ENCODE measurements around the gene TP53I13. TPM values are rescaled to one million over a fixed set of nuclear protein-coding genes. Genes with fewer than 3 reads are reported as not detected.

TP53I13 gene
- total and polyA plus RNA-seq, 2 of the 4 experiments (the other 2 are of a cell fraction): 22.0 to 48.3 TPM

DNA sequence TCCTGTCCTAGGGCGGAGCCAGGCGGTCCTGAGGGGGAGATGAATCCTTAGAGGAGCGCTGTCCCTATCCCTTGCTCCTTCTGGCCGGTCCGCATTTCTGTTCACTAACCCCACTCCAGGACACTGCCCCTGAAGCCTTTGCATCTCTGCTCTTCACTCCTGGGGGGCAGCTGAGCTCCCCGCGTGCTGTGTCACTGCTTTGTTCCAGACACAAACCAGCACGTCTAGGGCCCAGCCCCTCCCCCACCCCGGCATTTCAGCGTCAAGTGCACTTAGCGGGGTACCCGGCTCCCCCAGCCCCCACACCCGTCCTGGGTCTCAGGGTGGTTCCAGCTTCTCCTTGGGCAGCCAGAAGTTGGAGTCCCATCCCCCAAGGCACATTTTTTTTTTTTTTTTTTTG, 45.4 kb downstream of the TP53I13 start:
- peaks cover 8% of the 10 kb centered on the region; the same call in 1 of the 2 replicates for H3K9me1 ChIP-seq (ENCODE audit: insufficient read depth, low read length)
- H3K4me1 ChIP-seq (ENCODE audit: control insufficient read depth, insufficient read depth, low read length): no peaks in the 10 kb centered on the region
- no peak for DNase-seq
- peaks cover 6% of the 10 kb centered on the region; the same call in 1 of the 2 replicates for H4K20me1 ChIP-seq (ENCODE audit: insufficient read depth, low read length)
- H3K4me2 ChIP-seq (ENCODE audit: low read depth, low read length): no peak overlapping the region
- dilution Hi-C loops (cut with HindIII; ENCODE audit: low sequenced_read_pairs, unreplicated experiment): no loop called here
- no peak for ATAC-seq (ENCODE audit: low read depth)
- H3K27me3 ChIP-seq (ENCODE audit: control insufficient read depth, insufficient read depth, low read length): no peaks in the 10 kb centered on the region; the same call in 1 of the 2 replicates
- H2BK15ac ChIP-seq (ENCODE audit: low read depth, low read length): no peak overlapping the region
- H3K36me3 ChIP-seq (ENCODE audit: control insufficient read depth, insufficient read depth, low read length): peaks cover 2% of the 10 kb centered on the region; the same call in 1 of the 2 replicates
- H2BK120ac ChIP-seq (ENCODE audit: low read depth, low read length): no peak overlapping the region
- TF ChIP-seq MAFK (IDR thresholded peaks at IDR 0.05; ENCODE audit: low read depth, low read length): no peak
- no peak for TF ChIP-seq USF2 (IDR thresholded peaks at IDR 0.05; ENCODE audit: low read depth, low read length)
- no peak for TF ChIP-seq ELK1 (IDR thresholded peaks at IDR 0.05; ENCODE audit: borderline replicate concordance, low read depth, low read length)
- no peak for TF ChIP-seq RCOR1 (IDR thresholded peaks at IDR 0.05; ENCODE audit: insufficient replicate concordance, low read length)
- TF ChIP-seq MXI1 (IDR thresholded peaks at IDR 0.05; ENCODE audit: borderline replicate concordance, low read depth, low read length): no peak
- TF ChIP-seq BHLHE40 (IDR thresholded peaks at IDR 0.05; ENCODE audit: low read depth, low read length): no peak
- TF ChIP-seq NFE2L2 (IDR thresholded peaks at IDR 0.05; ENCODE audit: low read depth, low read length): no peak
- no peak for TF ChIP-seq SMC3 (IDR thresholded peaks at IDR 0.05; ENCODE audit: low read depth, low read length)
- no peak overlapping the region for H2AK5ac ChIP-seq (ENCODE audit: low read depth, low read length)
- H3K56ac ChIP-seq (ENCODE audit: extremely low read depth, insufficient read depth, low read length): no peak overlapping the region
- no peaks in the 10 kb centered on the region for H3K9me3 ChIP-seq (ENCODE audit: control insufficient read depth, insufficient read depth, low read length)
- no peak overlapping the region for H2BK5ac ChIP-seq (ENCODE audit: low read depth, low read length, poor library complexity, severe bottlenecking)
- in situ Hi-C loops (cut with MboI; ENCODE audit: low sequenced_read_pairs): no loop called here
- H4K5ac ChIP-seq (ENCODE audit: low read depth, low read length): no peak overlapping the region
- no peak overlapping the region for H3K27ac ChIP-seq (ENCODE audit: insufficient read depth, low read length)
- 37% methylated on average over 7 of the region's 13 CpGs; no CpG with 5 or more reads in 1 of the 2 experiments for WGBS, 2 experiments (ENCODE audit: extremely low coverage in 2 of 2, insufficient read length in 1 of 2)
- H3K23ac ChIP-seq (ENCODE audit: low read depth, low read length): no peak overlapping the region
- no peak overlapping the region for H2BK20ac ChIP-seq (ENCODE audit: low read depth, low read length)
- H3K9ac ChIP-seq (ENCODE audit: low read depth, low read length): no peak overlapping the region
- H3K79me1 ChIP-seq (ENCODE audit: low read depth in 1 of 2, low read length in 2 of 2): no peaks in the 10 kb centered on the region
- peak overlapping the region in 1 of 2 experiments; percentile 35; a peak in 1 of 4 replicates for H4K8ac ChIP-seq (ENCODE audit: low read depth in 2 of 2, low read length in 2 of 2)
- ChIA-PET POLR2A (ENCODE audit: unreplicated experiment) (interaction anchor here (0.6 kb wide), 1 partner anchor 9 kb away, joined by 3 read pairs; no protein-coding TSS in a partner anchor), CTCF (interaction anchor here (0.6 to 1.1 kb wide), 2 partner anchors 10 to 1311 kb away, joined by 3 read pairs; no protein-coding TSS in a partner anchor)
- no peak overlapping the region for H3K4me3 ChIP-seq (ENCODE audit: insufficient read depth, low read depth, low read length)
- H4K91ac ChIP-seq (ENCODE audit: insufficient read depth, low read depth, low read length): no peak overlapping the region
- no peak overlapping the region; the same call in 1 of the 2 replicates for H3K4ac ChIP-seq (ENCODE audit: low read depth, low read length)
- no peak overlapping the region for H2AK9ac ChIP-seq (replicated peaks; ENCODE audit: low read depth, low read length, poor library complexity)
- intact Hi-C loops (cut with micrococcal nuclease): no loop called here
- H3K14ac ChIP-seq (replicated peaks; ENCODE audit: low read depth, low read length): no peak overlapping the region
- H3K18ac ChIP-seq (ENCODE audit: low read depth, low read length): no peak overlapping the region
- H2AFZ ChIP-seq (replicated peaks; ENCODE audit: low read length, poor library complexity): peak overlapping the region; percentile 92
- no TSS peak for BruUV-seq (replicated peaks)

Data from IMR-90 (cell line).